Measurements from ENCODE around the gene COMMD9. TPM values are rescaled to one million over a fixed set of nuclear protein-coding genes. Genes with fewer than 3 reads are reported as not detected.

The COMMD9 gene
- total RNA-seq, 1 donor from 2014 or later, result 66.1 TPM

GRCh38 chr11:36240801-36241200, 48.4 kb downstream of the COMMD9 start:
- no peak for DNase-seq (ENCODE audit: low spot score)
- Mint-ChIP-seq H3K9me3 (ENCODE audit: unreplicated experiment) (no peaks in the 10 kb centered on the region), H3K27me3 (ENCODE audit: unreplicated experiment) (peaks cover 2% of the 10 kb centered on the region), H3K4me1 (ENCODE audit: unreplicated experiment) (no peaks in the 10 kb centered on the region), H3K27ac (ENCODE audit: unreplicated experiment) (no peak overlapping the region), H3K4me3 (ENCODE audit: unreplicated experiment) (no peak overlapping the region), H3K36me3 (ENCODE audit: low read depth, unreplicated experiment) (peaks cover 5% of the 10 kb centered on the region)
- no peak for TF ChIP-seq CTCF (IDR thresholded peaks at IDR 0.05; ENCODE audit: unreplicated experiment)

- Mint-ChIP-seq H3K27me3 (ENCODE audit: unreplicated experiment) (peaks cover 1% of the 10 kb centered on the region), H3K36me3 (ENCODE audit: low read depth, unreplicated experiment) (peaks cover 1% of the 10 kb centered on the region)
Observed at GRCh38 chr11:36240173-36240572, 49.1 kb downstream of the COMMD9 start.

GRCh38 chr11:36239636-36240035, 49.6 kb downstream of the COMMD9 start:
- H3K27me3 Mint-ChIP-seq (ENCODE audit: unreplicated experiment), result peaks cover 1% of the 10 kb centered on the region
- H3K27ac Mint-ChIP-seq (ENCODE audit: unreplicated experiment), result no peak overlapping the region
- H3K36me3 Mint-ChIP-seq (ENCODE audit: low read depth, unreplicated experiment), result no peaks in the 10 kb centered on the region
- no peak overlapping the region for H3K4me3 Mint-ChIP-seq (ENCODE audit: unreplicated experiment)
- no peak for TF ChIP-seq CTCF (IDR thresholded peaks at IDR 0.05; ENCODE audit: unreplicated experiment)
- no peaks in the 10 kb centered on the region for H3K4me1 Mint-ChIP-seq (ENCODE audit: unreplicated experiment)
- no peak for DNase-seq (ENCODE audit: low spot score)
- no peaks in the 10 kb centered on the region for H3K9me3 Mint-ChIP-seq (ENCODE audit: unreplicated experiment)

More at GRCh38 chr11:36240173-36240572, 49.1 kb downstream of the COMMD9 start:
- DNase-seq (ENCODE audit: low spot score), result no peak
- no peak overlapping the region for H3K27ac Mint-ChIP-seq (ENCODE audit: unreplicated experiment)
- TF ChIP-seq CTCF (IDR thresholded peaks at IDR 0.05; ENCODE audit: unreplicated experiment), result no peak
- no peaks in the 10 kb centered on the region for H3K9me3 Mint-ChIP-seq (ENCODE audit: unreplicated experiment)
- H3K4me3 Mint-ChIP-seq (ENCODE audit: unreplicated experiment), result no peak overlapping the region
- no peaks in the 10 kb centered on the region for H3K4me1 Mint-ChIP-seq (ENCODE audit: unreplicated experiment)

- H3K9me3 Mint-ChIP-seq (ENCODE audit: unreplicated experiment), result no peaks in the 10 kb centered on the region
- H3K36me3 Mint-ChIP-seq (ENCODE audit: low read depth, unreplicated experiment), result no peaks in the 10 kb centered on the region
- no peaks in the 10 kb centered on the region for H3K4me1 Mint-ChIP-seq (ENCODE audit: unreplicated experiment)
- H3K27me3 Mint-ChIP-seq (ENCODE audit: unreplicated experiment), result peaks cover 1% of the 10 kb centered on the region
- DNase-seq (ENCODE audit: low spot score), result no peak
- H3K4me3 Mint-ChIP-seq (ENCODE audit: unreplicated experiment), result no peak overlapping the region
- no peak overlapping the region for H3K27ac Mint-ChIP-seq (ENCODE audit: unreplicated experiment)
- TF ChIP-seq CTCF (IDR thresholded peaks at IDR 0.05; ENCODE audit: unreplicated experiment), result no peak
Observed at GRCh38 chr11:36238881-36239280, 50.3 kb downstream of the COMMD9 start.

- H3K27ac Mint-ChIP-seq (ENCODE audit: unreplicated experiment), result no peak overlapping the region
- H3K4me1 Mint-ChIP-seq (ENCODE audit: unreplicated experiment), result no peaks in the 10 kb centered on the region
- H3K4me3 Mint-ChIP-seq (ENCODE audit: unreplicated experiment), result no peak overlapping the region
- H3K9me3 Mint-ChIP-seq (ENCODE audit: unreplicated experiment), result no peaks in the 10 kb centered on the region
- H3K36me3 Mint-ChIP-seq (ENCODE audit: low read depth, unreplicated experiment), result no peaks in the 10 kb centered on the region
- no peak for TF ChIP-seq CTCF (IDR thresholded peaks at IDR 0.05; ENCODE audit: unreplicated experiment)
- H3K27me3 Mint-ChIP-seq (ENCODE audit: unreplicated experiment), result peaks cover 1% of the 10 kb centered on the region
- no peak for DNase-seq (ENCODE audit: low spot score)
Observed at GRCh38 chr11:36238036-36238631, 51.1 kb downstream of the COMMD9 start.
